ENCODE results near the gene PCDHB10.
"Not testable (repeated sequence)": the region's sequence is repeated elsewhere in the genome, so short reads cannot be mapped to it uniquely, and the experiment has no call there.

Gene PCDHB10

GRCh38 chr5:141192110-141192725 is at the start of gene PCDHB10:
PCDHB10 (plus strand) TSS chr5:141192353; CDS start chr5:141192553, 200 bp downstream.
- no peak for DNase-seq (ENCODE audit: low read depth, low spot score)

DNA sequence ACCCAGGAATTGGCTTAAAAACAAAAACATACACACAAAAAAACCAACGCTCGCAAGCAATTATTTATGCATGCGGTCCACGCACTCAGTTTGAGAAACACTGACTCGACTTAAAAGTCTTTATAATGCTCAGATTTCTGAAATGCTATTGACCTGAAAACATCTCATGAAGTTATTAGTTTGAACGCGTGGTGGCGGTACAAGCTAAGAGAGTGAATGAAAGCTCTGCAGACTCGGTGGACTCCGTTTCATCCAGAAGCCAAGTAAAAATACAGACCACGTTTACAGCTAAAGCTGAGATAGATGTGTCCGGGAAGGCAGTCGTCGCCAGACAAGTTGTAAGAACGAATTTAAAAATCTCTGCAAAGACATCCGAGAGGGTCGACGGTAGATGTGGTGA is 42.3 kb upstream of the PCDHB10 start, which contains the start of gene PCDHB6:
PCDHB6 (plus strand) TSS at position 246 of the 400 bp plus-strand sequence. CDS start 201 bp downstream, outside the sequence.
- no peak for DNase-seq (ENCODE audit: low read depth, low spot score)

GRCh38 chr5:141150224-141150992 is 41.7 kb upstream of the PCDHB10 start:
- DNase-seq (ENCODE audit: low read depth, low spot score), result no peak

DNA sequence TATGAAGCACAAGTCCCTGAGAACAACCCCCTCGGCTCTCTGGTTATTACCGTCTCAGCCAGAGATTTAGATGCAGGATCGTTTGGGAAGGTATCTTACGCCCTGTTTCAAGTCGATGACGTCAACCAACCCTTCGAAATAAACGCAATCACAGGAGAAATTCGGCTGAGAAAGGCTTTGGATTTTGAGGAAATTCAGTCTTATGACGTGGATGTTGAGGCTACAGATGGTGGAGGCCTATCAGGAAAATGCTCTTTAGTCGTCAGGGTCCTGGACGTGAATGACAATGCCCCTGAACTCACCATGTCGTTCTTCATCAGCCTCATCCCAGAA is 41.2 kb upstream of the PCDHB10 start:
- no peak for DNase-seq (ENCODE audit: low read depth, low spot score)

GRCh38 chr5:141151632-141152031 is 40.5 kb upstream of the PCDHB10 start:
- not testable (repeated sequence) for DNase-seq (ENCODE audit: low read depth, low spot score)

GRCh38 chr5:141152096-141152495 is 40.1 kb upstream of the PCDHB10 start:
- not testable (repeated sequence) for DNase-seq (ENCODE audit: low read depth, low spot score)

DNA sequence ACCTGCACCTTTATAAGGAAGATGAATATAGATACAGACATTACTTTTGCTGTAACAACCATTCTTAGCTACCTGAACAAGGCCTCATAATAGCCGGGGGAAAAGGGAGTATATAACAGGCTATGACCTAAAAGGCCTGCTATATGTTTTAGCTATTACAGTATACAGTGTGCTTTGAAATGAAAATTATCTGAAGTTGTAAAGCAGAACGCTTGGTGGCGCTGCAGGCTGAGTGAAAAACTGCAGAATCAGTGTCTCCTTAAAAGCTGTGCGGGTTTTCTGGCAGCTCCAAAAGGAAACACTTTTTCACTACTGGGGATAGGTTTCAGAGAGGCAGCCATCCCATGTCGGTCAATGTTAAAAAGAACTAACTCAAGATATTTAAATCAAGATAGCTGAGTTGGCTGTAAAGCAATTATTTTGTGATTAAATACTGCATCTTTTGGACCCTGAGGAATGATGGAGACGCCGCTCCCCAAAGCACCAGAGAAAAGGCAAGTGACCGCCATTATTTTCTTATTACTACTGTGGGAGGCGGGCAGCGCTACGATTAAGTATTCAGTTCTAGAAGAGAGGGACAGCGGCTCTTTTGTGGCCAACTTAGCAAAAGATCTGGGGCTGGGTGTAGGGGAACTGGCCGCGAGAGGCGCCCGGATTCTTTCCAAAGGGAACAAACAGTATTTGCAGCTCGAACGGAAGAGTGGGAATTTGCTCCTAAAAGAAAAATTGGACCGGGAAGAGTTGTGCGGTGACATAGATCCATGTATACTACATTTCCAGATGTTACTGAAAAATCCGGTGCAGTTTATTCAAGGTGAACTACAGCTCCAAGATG is 36.4 kb upstream of the PCDHB10 start:
- DNase-seq (ENCODE audit: low read depth, low spot score), result no peak

DNA sequence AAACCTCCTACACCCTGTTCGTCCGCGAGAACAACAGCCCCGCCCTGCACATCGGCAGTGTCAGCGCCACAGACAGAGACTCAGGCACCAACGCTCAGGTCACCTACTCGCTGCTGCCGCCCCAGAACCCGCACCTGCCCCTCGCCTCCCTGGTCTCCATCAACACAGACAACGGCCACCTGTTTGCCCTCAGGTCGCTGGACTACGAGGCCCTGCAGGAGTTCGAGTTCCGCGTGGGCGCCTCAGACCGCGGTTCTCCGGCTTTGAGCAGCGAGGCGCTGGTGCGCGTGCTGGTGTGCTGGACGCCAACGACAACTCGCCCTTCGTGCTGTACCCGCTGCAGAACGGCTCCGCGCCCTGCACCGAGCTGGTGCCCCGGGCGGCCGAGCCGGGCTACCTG is 34.8 kb upstream of the PCDHB10 start:
- not testable (repeated sequence) for DNase-seq (ENCODE audit: low read depth, low spot score)

DNA sequence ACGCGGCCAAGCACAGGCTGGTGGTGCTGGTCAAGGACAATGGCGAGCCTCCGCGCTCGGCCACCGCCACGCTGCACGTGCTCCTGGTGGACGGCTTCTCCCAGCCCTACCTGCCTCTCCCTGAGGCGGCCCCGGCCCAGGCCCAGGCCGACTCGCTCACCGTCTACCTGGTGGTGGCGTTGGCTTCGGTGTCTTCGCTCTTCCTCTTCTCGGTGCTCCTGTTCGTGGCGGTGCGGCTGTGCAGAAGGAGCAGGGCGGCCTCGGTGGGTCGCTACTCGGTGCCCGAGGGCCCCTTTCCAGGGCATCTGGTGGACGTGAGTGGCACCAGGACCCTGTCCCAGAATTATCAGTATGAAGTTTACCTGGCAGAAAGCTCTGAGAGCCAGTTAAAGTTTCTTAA is 34.3 kb upstream of the PCDHB10 start:
- not testable (repeated sequence) for DNase-seq (ENCODE audit: low read depth, low spot score)

DNA sequence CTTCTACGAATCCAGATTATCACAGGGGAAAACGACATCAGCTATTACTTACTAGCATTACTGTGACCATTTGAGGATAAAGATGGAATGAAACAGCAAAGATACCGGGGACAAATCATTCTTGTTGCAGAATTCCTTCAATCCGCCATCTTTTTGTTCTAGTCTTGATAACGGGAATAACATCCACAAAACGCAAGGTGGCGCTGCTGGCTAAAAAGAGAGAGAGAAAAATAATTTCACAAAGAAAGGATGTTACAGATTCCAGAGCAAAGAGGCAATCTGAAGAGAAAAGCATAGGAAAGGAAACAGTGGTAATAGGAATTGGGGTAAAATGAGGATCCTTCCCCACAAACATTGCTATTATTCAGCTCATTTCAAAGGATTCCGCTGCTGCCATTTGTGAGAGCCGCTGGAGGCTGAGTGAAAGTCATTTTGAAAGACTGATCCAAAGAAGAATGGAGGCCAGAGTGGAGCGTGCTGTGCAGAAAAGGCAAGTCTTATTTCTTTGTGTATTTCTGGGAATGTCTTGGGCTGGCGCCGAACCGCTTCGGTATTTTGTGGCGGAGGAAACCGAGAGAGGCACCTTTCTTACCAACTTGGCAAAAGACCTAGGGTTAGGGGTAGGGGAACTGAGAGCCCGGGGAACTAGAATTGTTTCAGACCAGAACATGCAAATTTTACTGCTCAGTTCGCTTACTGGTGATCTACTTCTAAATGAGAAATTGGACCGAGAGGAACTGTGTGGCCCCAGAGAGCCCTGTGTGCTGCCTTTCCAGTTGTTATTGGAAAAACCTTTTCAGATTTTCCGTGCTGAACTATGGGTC is 19.6 kb upstream of the PCDHB10 start, which contains the start of gene PCDHB7:
PCDHB7 (plus strand) TSS at position 264 of the 824 bp plus-strand sequence; CDS start at position 456, 192 bp downstream.
- no peak for DNase-seq (ENCODE audit: low read depth, low spot score)

DNA sequence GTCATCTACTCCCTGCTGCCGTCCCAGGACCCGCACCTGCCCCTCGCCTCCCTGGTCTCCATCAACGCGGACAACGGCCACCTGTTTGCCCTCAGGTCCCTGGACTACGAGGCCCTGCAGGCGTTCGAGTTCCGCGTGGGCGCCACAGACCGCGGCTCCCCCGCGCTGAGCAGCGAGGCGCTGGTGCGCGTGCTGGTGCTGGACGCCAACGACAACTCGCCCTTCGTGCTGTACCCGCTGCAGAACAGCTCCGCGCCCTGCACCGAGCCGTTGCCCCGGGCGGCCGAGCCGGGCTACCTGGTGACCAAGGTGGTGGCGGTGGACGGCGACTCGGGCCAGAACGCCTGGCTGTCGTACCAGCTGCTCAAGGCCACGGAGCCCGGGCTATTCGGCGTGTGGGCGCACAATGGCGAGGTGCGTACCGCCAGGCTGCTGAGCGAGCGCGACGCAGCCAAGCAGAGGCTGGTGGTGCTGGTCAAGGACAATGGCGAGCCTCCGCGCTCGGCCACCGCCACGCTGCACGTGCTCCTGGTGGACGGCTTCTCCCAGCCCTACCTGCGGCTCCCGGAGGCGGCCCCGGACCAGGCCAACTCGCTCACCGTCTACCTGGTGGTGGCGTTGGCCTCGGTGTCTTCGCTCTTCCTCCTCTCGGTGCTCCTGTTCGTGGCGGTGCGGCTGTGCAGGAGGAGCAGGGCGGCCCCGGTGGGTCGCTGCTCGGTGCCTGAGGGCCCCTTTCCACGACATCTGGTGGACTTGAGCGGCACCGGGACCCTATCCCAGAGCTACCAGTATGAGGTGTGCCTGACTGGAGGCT is 17.7 kb upstream of the PCDHB10 start:
- DNase-seq (ENCODE audit: low read depth, low spot score), result not testable (repeated sequence)

GRCh38 chr5:141175933-141176332 is 16.2 kb upstream of the PCDHB10 start:
- no peak for DNase-seq (ENCODE audit: low read depth, low spot score)

DNA sequence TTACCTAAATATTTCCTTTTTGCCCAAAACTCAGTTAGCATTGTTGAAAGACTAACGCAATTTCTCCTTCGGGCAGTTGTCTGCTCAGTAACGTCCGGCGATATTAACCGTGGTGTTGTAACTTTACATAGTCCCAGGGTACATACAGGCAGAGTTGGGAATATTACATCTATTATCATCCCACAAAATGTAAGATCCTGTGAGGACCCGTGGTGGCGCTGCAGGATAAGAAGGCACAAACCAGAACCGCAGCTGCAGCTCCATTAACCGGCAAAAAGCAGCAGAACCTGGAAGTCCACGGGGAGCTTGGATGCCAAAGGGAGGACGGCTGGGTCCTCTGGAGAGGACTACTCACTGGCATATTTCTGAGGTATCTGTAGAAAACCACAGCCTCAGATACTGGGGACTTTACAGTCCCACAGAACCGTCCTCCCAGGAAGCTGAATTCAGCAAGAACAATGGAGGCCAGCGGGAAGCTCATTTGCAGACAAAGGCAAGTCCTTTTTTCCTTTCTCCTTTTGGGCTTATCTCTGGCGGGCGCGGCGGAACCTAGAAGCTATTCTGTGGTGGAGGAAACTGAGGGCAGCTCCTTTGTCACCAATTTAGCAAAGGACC is 14.5 kb upstream of the PCDHB10 start, which contains the start of gene PCDHB8:
PCDHB8 (plus strand) TSS at position 214 of the 615 bp plus-strand sequence; CDS start at position 459, 245 bp downstream.
- DNase-seq (ENCODE audit: low read depth, low spot score), result not testable (repeated sequence)

DNA sequence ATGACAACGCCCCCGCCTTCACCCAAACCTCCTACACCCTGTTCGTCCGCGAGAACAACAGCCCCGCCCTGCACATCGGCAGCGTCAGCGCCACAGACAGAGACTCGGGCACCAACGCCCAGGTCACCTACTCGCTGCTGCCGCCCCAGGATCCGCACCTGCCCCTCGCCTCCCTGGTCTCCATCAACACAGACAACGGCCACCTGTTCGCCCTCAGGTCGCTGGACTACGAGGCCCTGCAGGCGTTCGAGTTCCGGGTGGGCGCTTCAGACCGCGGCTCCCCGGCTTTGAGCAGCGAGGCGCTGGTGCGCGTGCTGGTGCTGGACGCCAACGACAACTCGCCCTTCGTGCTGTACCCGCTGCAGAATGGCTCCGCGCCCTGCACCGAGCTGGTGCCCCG is 12.8 kb upstream of the PCDHB10 start:
- not testable (repeated sequence) for DNase-seq (ENCODE audit: low read depth, low spot score)

- not testable (repeated sequence) for DNase-seq (ENCODE audit: low read depth, low spot score)
Observed at GRCh38 chr5:141179876-141180275, 12.3 kb upstream of the PCDHB10 start.

DNA sequence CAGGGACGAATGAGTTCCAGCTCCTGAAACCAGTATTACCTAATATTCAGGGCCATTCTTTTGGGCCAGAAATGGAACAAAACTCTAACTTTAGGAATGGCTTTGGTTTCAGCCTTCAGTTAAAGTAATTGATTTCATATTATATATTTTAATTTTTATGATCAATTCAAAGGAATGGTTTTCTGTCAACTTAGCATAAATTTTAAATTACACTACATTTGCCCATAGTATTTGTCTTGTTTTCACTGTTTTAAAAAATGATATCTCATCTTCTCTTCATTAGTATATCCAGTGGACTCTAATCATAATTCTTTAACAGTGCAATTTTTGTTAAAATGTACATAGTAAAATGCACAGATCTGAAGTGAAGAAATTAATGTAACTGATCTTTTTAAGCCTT is 11.8 kb upstream of the PCDHB10 start:
- no peak for DNase-seq (ENCODE audit: low read depth, low spot score)

DNA sequence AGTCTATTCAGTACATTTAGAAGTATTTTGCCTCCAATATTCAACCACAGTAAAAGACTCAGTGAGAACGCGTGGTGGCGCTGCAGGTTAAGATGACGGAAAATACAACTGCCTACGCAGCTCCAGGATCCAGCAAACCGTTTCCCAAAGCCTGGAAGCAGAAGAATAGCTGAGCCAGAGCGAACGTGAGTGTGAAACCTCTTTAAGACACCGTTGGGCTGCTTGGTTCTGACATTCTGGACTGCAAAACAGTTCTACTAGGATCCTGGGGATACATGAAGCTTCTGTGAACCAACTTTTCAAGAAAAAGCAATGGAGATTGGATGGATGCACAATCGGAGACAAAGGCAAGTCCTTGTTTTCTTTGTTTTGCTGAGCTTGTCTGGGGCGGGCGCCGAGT is 9.9 kb upstream of the PCDHB10 start, which contains the start of gene PCDHB16:
PCDHB16 (plus strand) TSS at position 140 of the 400 bp plus-strand sequence; CDS start at position 313, 173 bp downstream.
- DNase-seq (ENCODE audit: low read depth, low spot score), result no peak

- not testable (repeated sequence) for DNase-seq (ENCODE audit: low read depth, low spot score)
Observed at GRCh38 chr5:141184117-141184855, 7.9 kb upstream of the PCDHB10 start.
